Heart left ventricle (tissue), 16 donors: ENCODE measurements around the gene GDNF. TPM values are rescaled to one million over a fixed set of nuclear protein-coding genes. Genes with fewer than 3 reads are reported as not detected.
A peak's percentile ranks its signal among the peaks of the same experiment; 100 is the strongest.

Experiments used
- ATAC-seq, 4 donors: fragments of 200-7000 bp; cut with Tn5 transposase; one replicate each; pipeline ENCODE4 v1.9.1; 2020 to 2022; ENCODE audit warnings: moderate library complexity in 4 of 4, mild to moderate bottlenecking in 3 of 4, moderate number of reproducible peaks in 1 of 4
- DNase-seq, 5 donors: peaks; one replicate each; pipeline ENCODE4 v3.0.0-alpha.2; 2020
- H3K27ac ChIP-seq, 12 donors: fragments of 200-600 bp; sonication (generic) in 4 of 12; one replicate each; pipeline versions ENCODE4 v1.5.0 to v1.8.0; 2016 to 2022; ENCODE audit warnings: mild to moderate bottlenecking in 2 of 12
- H3K27me3 ChIP-seq, 9 donors: fragments of 200-600 bp; sonication (generic) in 2 of 9; one replicate each; pipeline versions ENCODE4 v1.5.1 to v1.8.0; 2016 to 2022; ENCODE audit warnings: mild to moderate bottlenecking in 3 of 9
- H3K36me3 ChIP-seq, 9 donors: fragments of 200-600 bp; sonication (generic) in 2 of 9; one replicate each; pipeline versions ENCODE4 v1.5.0 to v1.8.0; 2018 to 2022; ENCODE audit warnings: mild to moderate bottlenecking in 2 of 9
- H3K4me1 ChIP-seq, 12 donors: fragments of 200-600 bp; sonication (generic) in 4 of 12; one replicate each; pipeline versions ENCODE4 v1.5.0 to v1.8.0; 2016 to 2022; ENCODE audit warnings: mild to moderate bottlenecking in 3 of 12
- H3K4me3 ChIP-seq, 12 donors: fragments of 200-600 bp; sonication (generic) in 4 of 12; one replicate each; pipeline versions ENCODE4 v1.5.0 to v1.8.0; 2017 to 2022; ENCODE audit warnings: mild to moderate bottlenecking in 9 of 12, moderate library complexity in 4 of 12
- H3K9me3 ChIP-seq, 12 donors: fragments of 200-600 bp; sonication (generic) in 4 of 12; one replicate each; pipeline versions ENCODE4 v1.5.0 to v1.8.0; 2016 to 2022; ENCODE audit warnings: mild to moderate bottlenecking in 1 of 12
- CTCF ChIP-seq, 12 donors: fragments of 200-600 bp; sonication (generic) in 4 of 12; IDR thresholded peaks; one replicate each; pipeline versions ENCODE4 v1.5.0 to v1.8.0; 2018 to 2022; ENCODE audit warnings: antibody characterized with exemption in 12 of 12, mild to moderate bottlenecking in 5 of 12
- POLR2A ChIP-seq, 2 donors: fragments of 450-650 bp; IDR thresholded peaks; one replicate each; pipeline ENCODE4 v1.6.1; 2017; ENCODE audit warnings: antibody characterized with exemption in 2 of 2, mild to moderate bottlenecking in 2 of 2, moderate library complexity in 2 of 2
- WGBS, 4 donors: extraction: QIAGEN DNeasy Blood & Tissue Kit in 2 of 4; methylation state at CpG; one replicate each; pipeline versions ENCODE4 v1.1.5 to v1.1.7; 2013 to 2018; 5-methylcytosine and 5-hydroxymethylcytosine counted together
- intact Hi-C, 10 donors: fragments of 100-400 bp; cut with DNase I; formaldehyde crosslinking; loops; one replicate each; pipeline versions ENCODE4 v1.11.1 to v1.14.2; 2022
- polyA plus RNA-seq, 2 donors: library from polyadenylated mRNA; stranded (reverse); fragments of 200-250 nt; gene quantifications; one replicate each; pipeline ENCODE4 v1.2.3, GENCODE V29; 2013
- total RNA-seq, 9 donors: library from RNA; depleted of rRNA in 2 of 9; stranded (reverse); fragments of >200 nt in 2 of 9; fragmentation: NEBNext Ultra II Directional in 3 of 9; extraction: Animal tissue kit (Norgen Biotek cat#: 25700) in 3 of 9; gene quantifications; one replicate each; pipeline versions ENCODE4 v1.1.0 to v1.2.4, GENCODE V29; 2016 to 2023
- donor health status: ischemic (EF 13 %, LVEDD 7.1; RV severe dilation, severe dysfunction).
- donor health status: healthy with polysubstance abuse.
- donor health status: DM: no; HTN: yes; CAD: no.
- donor health status: DM: no; HTN: no; CAD: no.
- donor health status: ischemic (EF 25% LVEDD 6.9; RV normal size, moderate dysfunction).
- donor health status: ischemic (EF 25% LVEDD 5.7; RV mildly dilated, moderate dysfunction).
- donor health status: healthy.
- donor health status: DM: yes; HTN: yes; CAD: no.
- donor health status: ischemic (EF 35%, LVEDD 5.7; RV mildly dilated, moderate dysfunction).
- donor health status: nonischemic (EF 11% LVEDD 7.7; RV severe dilation, severe dysfunction).
- donor health status: DM: yes; HTN: yes; CAD: no.
- donor health status: PGD.
- donor health status: ischemic (EF 29% LVEDD 5.4; RV normal size, mild dysfunction).
- donor health status: nonischemic (EF 23%, LVEDD 6.1; RV moderate dilation, normal function).

Gene GDNF
- total and polyA plus RNA-seq, 11 donors, result 0.03 to 0.36 (median 0.09) TPM; not detected in 4

GRCh38 chr5:37776826-37777225 lies 63.0 kb downstream of the GDNF start:
- Histone ChIP-seq H3K9me3 (peaks cover 0 to 14% (median 8%) of the 10 kb centered on the region in 12 donors), H3K4me1 (no peaks in the 10 kb centered on the region), H3K27ac (peak overlapping the region in 1 of 12 donors; percentile 81), H3K36me3 (no peaks in the 10 kb centered on the region), H3K4me3 (no peak overlapping the region), H3K27me3 (no peaks in the 10 kb centered on the region)
- TF ChIP-seq POLR2A (IDR thresholded peaks at IDR 0.05) (no peak), CTCF (IDR thresholded peaks at IDR 0.05) (no peak)
- intact Hi-C loops, result no loop called here
- WGBS, 4 donors, result 55 to 67% (median 60%) methylated on average over 7 of the region's 7 CpGs
- ATAC-seq, result peak in 1 of 4 donors; percentile 34
- no peak for DNase-seq

- no peaks in the 10 kb centered on the region for H3K27me3 ChIP-seq
- DNase-seq (no peak), ATAC-seq (no peak)
- TF ChIP-seq POLR2A (IDR thresholded peaks at IDR 0.05), result no peak
- peak in 9 of 12 donors; percentile 13 to 62 (median 30) for TF ChIP-seq CTCF (IDR thresholded peaks at IDR 0.05)
- no peaks in the 10 kb centered on the region for H3K4me1 ChIP-seq
- 93 to 97% (median 97%) methylated on average over 9 of the region's 9 CpGs for WGBS, 4 donors
- no peaks in the 10 kb centered on the region for H3K36me3 ChIP-seq
- H3K9me3 ChIP-seq, result peaks cover 0 to 14% (median 8%) of the 10 kb centered on the region in 12 donors
- peak overlapping the region in 1 of 12 donors; percentile 81 for H3K27ac ChIP-seq
- H3K4me3 ChIP-seq, result no peak overlapping the region
- intact Hi-C loops, result no loop called here
Measured at GRCh38 chr5:37774912-37775483, 64.8 kb downstream of the GDNF start.

GRCh38 chr5:37773809-37774208 lies 66.0 kb downstream of the GDNF start:
- Histone ChIP-seq H3K4me3 (no peak overlapping the region), H3K36me3 (no peaks in the 10 kb centered on the region), H3K9me3 (peaks cover 0 to 14% (median 8%) of the 10 kb centered on the region in 12 donors), H3K27me3 (no peaks in the 10 kb centered on the region), H3K4me1 (no peaks in the 10 kb centered on the region), H3K27ac (no peak overlapping the region)
- 69 to 94% (median 81%) methylated on average over 1 of the region's 1 CpG for WGBS, 4 donors
- ATAC-seq (no peak), DNase-seq (no peak)
- TF ChIP-seq POLR2A (IDR thresholded peaks at IDR 0.05), result no peak
- TF ChIP-seq CTCF (IDR thresholded peaks at IDR 0.05), result no peak
- intact Hi-C loops, result no loop called here

GRCh38 chr5:37772255-37772654 lies 67.6 kb downstream of the GDNF start:
- Histone ChIP-seq H3K4me1 (no peaks in the 10 kb centered on the region), H3K27ac (peak overlapping the region in 1 of 12 donors; percentile 12), H3K4me3 (no peak overlapping the region), H3K9me3 (peaks cover 0 to 14% (median 8%) of the 10 kb centered on the region in 12 donors), H3K36me3 (no peaks in the 10 kb centered on the region), H3K27me3 (no peaks in the 10 kb centered on the region)
- 85 to 92% (median 86%) methylated on average over 2 of the region's 2 CpGs for WGBS, 4 donors
- TF ChIP-seq CTCF (IDR thresholded peaks at IDR 0.05) (no peak), POLR2A (IDR thresholded peaks at IDR 0.05) (no peak)
- intact Hi-C loops, result no loop called here
- DNase-seq, result no peak
- ATAC-seq, result no peak
